Adipose tissue (tissue), 3 donors: Measurements from ENCODE around the gene WWOX. TPM values are rescaled to one million over a fixed set of nuclear protein-coding genes. Genes with fewer than 3 reads are reported as not detected.

Source experiments
- H3K27ac ChIP-seq: one replicate; pipeline ENCODE4 v1.5.1; 2013; ENCODE audit warnings: low read depth, low read length
- WGBS, 3 donors: extraction: QIAGEN DNeasy Blood & Tissue Kit; methylation state at CpG; one replicate each; pipeline ENCODE4 v1.1.7; 2013; 5-methylcytosine and 5-hydroxymethylcytosine counted together
- polyA plus RNA-seq, 3 donors: library from polyadenylated mRNA; stranded (reverse); fragments of 200-250 nt; gene quantifications; one replicate each; pipeline ENCODE4 v1.2.3, GENCODE V29; 2013
- donor health status: healthy with polysubstance abuse.
- donor health status: Bipolar disorder and iron deficiency.
- donor health status: healthy.

The WWOX gene
- polyA plus RNA-seq, 3 donors: 5.7 to 10.6 (median 7.0) TPM

DNA sequence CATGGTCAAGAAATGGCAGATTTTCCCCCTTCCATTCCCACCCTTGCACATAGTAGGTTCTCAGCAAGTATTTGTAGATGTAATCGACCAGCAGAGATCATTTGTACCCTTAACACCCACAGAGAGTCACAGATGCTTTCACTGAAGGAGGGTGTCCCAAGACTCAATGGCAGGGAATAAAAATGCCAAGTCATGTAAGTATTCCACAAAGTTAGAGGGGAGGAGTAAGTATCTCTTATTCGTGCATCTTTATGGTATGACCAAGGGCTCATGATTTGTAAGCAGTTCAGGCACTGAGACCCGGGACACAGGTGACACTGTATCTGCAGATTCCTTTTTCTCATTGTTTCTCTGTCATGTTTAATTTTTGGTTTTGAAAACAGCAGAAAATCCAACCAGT lies 1011.5 kb downstream of the WWOX start:
- WGBS, 3 donors: 83 to 88% (median 86%) methylated on average over 3 of the region's 3 CpGs
- no peak overlapping the region for H3K27ac ChIP-seq

- WGBS, 3 donors: 91 to 95% (median 94%) methylated on average over 12 of the region's 12 CpGs
- no peak overlapping the region for H3K27ac ChIP-seq
These were observed 1013.0 kb downstream of the WWOX start for GRCh38 chr16:79112462-79112861.

DNA sequence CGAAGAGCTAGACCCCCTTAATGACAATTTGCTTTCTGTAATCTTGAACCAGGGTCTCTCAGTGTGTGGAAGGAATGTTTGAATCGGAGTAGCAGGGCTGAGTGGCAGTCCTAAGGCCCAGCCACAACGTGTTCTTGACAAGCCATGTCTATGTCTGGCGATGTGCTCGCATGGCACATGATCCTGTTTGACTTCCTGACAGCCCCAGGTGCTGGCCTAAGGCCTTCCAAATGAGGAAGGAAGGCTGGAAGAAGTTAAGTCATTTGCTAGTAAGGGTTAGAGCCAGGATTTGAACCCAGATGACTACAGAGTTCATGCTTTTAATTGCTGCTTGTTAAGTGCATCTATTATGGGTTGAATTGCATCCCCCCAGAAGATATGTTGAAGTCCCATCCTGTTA lies 1014.4 kb downstream of the WWOX start:
- WGBS, 3 donors: 70 to 89% (median 71%) methylated on average over 5 of the region's 5 CpGs
- H3K27ac ChIP-seq: no peak overlapping the region

GRCh38 chr16:79114759-79115158 lies 1015.3 kb downstream of the WWOX start:
- H3K27ac ChIP-seq: no peak overlapping the region
- WGBS, 3 donors: 67 to 77% (median 70%) methylated on average over 8 of the region's 8 CpGs

GRCh38 chr16:79121906-79122305 lies 1022.5 kb downstream of the WWOX start:
- 95 to 98% (median 97%) methylated on average over 12 of the region's 12 CpGs for WGBS, 3 donors
- H3K27ac ChIP-seq: no peak overlapping the region

DNA sequence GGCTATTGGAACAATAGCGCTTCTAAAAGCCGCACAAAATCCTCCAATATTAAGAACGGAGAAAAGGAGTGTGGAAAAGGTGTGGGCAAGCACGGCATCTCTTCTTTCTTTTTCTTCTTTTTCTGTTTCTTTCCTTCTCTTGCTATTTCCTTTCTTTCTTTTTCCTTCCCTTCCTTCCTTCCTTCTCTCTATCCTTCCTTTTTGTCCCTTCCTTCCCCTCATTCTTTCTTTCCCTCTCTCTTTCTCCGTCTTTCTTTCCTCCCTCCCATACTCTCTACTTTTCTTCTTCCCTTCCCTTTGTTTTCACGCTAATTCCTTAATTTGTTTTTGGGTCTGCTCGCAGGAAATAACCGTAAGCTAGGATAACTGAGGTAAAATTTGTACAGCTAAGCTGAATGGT lies 1022.9 kb downstream of the WWOX start:
- H3K27ac ChIP-seq: no peak overlapping the region
- 94 to 97% (median 97%) methylated on average over 8 of the region's 8 CpGs for WGBS, 3 donors

DNA sequence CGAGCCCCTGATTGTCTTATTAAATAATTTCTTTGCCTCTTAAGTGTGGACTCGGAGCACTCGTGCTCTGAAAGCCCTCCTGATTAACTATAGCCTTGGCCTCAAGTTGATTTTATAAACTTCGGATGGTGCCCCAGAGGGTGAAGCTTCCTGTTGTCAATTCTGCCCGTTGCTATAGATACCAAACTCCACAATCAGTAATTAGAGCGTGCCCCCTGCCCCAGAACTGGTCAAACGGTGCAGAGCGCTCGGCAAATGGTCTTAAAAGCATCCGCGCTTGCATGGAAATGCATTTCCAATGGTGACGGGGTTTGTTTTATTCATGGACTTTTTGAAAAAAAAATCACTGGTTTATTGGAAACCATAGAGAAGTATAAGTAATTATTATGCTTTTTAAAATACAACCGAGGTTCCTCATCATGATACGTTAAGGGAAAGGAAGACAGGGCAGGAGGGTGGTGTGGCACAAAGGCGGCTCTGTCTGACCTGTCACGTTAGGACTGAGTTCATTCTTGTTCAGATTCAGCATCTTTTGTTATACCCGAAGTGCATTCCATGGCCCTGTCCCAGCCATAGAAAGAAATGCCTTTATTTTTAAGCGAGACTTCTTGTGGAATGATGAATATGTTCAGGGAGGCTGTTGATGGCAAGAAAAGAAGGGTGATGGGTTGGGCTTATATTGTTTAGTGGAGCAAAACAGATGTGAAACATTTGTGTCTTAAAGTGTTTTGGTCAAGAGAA lies 1024.7 kb downstream of the WWOX start:
- H3K27ac ChIP-seq: no peak overlapping the region
- WGBS, 3 donors: 85 to 87% (median 87%) methylated on average over 18 of the region's 18 CpGs

DNA sequence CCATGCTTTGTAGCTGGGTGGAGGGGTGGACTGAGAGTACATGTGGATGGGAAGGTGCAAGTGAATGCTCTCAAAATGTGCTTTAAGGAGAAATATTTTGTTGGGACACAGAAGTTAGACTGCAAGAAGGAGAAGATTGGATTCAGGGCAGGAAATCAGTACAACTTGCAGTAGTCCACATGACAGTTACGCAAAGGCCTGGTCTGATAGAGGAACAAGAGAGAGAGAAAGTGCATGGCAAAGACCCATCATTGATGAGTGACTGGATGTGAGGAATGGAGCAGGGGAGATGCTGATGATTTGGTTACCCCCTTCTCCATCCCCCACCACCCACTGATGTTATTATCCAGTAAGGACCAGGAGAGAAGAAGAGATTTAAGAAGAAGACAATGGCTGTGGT lies 1028.3 kb downstream of the WWOX start:
- no peak overlapping the region for H3K27ac ChIP-seq
- WGBS, 3 donors: 60 to 100% (median 82%) methylated on average over 1 of the region's 1 CpG

DNA sequence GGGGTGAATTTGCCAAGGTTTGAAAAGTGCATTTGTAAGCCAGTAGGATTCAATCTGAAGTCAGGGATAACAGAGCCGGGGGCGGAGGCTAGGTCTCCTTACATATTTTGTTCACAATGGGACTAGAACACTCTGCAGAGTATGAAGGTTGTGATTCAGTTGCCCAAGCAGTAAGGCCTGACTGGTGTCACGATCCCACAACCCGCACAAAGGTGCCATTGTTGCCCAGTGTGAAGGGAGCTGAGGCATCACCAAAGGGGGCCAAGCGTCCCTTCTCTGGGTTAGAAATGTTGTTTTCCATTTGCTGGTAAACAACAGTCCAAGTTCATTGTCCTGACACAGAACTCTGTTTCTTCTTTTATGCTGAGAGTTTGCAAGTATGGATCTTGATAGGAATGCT lies 1029.3 kb downstream of the WWOX start:
- WGBS, 3 donors: 96 to 97% (median 96%) methylated on average over 5 of the region's 5 CpGs

DNA sequence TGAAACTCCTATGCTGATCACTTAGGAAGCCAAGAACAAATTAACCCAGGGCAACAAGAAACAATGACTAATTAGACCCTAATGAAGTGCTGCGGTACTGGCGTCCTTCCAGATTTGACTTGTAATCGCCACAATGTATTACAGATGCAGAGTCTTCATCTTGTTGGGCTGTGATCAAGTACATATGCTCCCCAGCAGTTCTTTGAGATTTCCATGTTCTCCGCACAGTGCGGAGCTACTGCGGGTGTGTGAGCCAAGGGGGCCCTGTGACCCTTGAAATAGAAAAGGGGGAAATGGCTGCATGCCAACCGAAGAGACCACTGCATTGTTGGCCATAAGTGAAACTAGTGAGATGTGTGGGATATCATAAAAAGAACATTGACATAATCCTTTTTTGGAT lies 1031.2 kb downstream of the WWOX start:
- H3K27ac ChIP-seq: no peak overlapping the region
- 80 to 90% (median 83%) methylated on average over 7 of the region's 7 CpGs for WGBS, 3 donors

More for the DNA sequence above, 1029.3 kb downstream of the WWOX start:
- no peak overlapping the region for H3K27ac ChIP-seq

- H3K27ac ChIP-seq: no peak overlapping the region
- 77 to 91% (median 81%) methylated on average over 6 of the region's 6 CpGs for WGBS, 3 donors
These were observed 1032.0 kb downstream of the WWOX start for GRCh38 chr16:79131321-79132075.

- WGBS, 3 donors: 48 to 73% (median 61%) methylated on average over 3 of the region's 3 CpGs
These were observed 1033.2 kb downstream of the WWOX start for GRCh38 chr16:79132701-79133100.

DNA sequence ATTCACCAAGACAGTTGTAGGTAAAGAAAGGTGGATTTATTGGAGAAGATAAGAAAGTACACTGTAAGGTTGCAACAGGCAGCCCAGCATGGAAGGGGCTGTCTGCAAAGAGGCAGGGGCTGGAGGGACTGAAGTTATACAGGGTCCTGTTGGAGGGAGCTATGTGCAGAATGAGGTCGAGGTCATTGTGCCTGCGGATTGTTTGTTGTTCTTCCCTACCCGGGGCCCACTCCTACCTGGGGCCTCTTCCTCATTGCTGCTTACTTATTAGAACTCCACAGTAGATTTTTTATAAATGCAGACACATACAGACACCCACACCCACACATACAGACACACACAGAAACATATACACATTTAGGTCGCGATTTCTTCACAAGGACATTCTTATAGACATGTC lies 1034.8 kb downstream of the WWOX start:
- no peak overlapping the region for H3K27ac ChIP-seq
- 63 to 76% (median 72%) methylated on average over 5 of the region's 5 CpGs for WGBS, 3 donors

More at GRCh38 chr16:79132701-79133100, 1033.2 kb downstream of the WWOX start:
- H3K27ac ChIP-seq: no peak overlapping the region

- H3K27ac ChIP-seq: no peak overlapping the region
- 79 to 88% (median 80%) methylated on average over 7 of the region's 7 CpGs for WGBS, 3 donors
These were observed 1037.5 kb downstream of the WWOX start for GRCh38 chr16:79136955-79137354.

- no peak overlapping the region for H3K27ac ChIP-seq
- 55 to 76% (median 58%) methylated on average over 6 of the region's 6 CpGs for WGBS, 3 donors
These were observed 1038.0 kb downstream of the WWOX start for GRCh38 chr16:79137426-79137939.

GRCh38 chr16:79139799-79140198 lies 1040.3 kb downstream of the WWOX start:
- 89 to 92% (median 89%) methylated on average over 7 of the region's 7 CpGs for WGBS, 3 donors
- H3K27ac ChIP-seq: no peak overlapping the region

- H3K27ac ChIP-seq: no peak overlapping the region
- WGBS, 3 donors: 90 to 95% (median 90%) methylated on average over 2 of the region's 2 CpGs
These were observed 1043.6 kb downstream of the WWOX start for GRCh38 chr16:79143026-79143425.

- no peak overlapping the region for H3K27ac ChIP-seq
- WGBS, 3 donors: 0 to 90% (median 67%) methylated on average over 1 of the region's 1 CpG
These were observed 1050.7 kb downstream of the WWOX start for GRCh38 chr16:79150151-79150550.

- WGBS, 3 donors: 83 to 89% (median 84%) methylated on average over 13 of the region's 13 CpGs
These were observed 1051.3 kb downstream of the WWOX start for GRCh38 chr16:79150632-79151310.

More at GRCh38 chr16:79150632-79151310, 1051.3 kb downstream of the WWOX start:
- H3K27ac ChIP-seq: no peak overlapping the region
